HG03039 (cell line): ENCODE measurements around the gene PEX26.

ENCODE experiments used
- ATAC-seq: cut with Tn5 transposase; IDR thresholded peaks from one replicate; pipeline ENCODE4 v1.9.1; 2021; ENCODE audit warnings: mild to moderate bottlenecking, moderate library complexity; ENCODE audit not compliant: unreplicated experiment

Gene PEX26

DNA sequence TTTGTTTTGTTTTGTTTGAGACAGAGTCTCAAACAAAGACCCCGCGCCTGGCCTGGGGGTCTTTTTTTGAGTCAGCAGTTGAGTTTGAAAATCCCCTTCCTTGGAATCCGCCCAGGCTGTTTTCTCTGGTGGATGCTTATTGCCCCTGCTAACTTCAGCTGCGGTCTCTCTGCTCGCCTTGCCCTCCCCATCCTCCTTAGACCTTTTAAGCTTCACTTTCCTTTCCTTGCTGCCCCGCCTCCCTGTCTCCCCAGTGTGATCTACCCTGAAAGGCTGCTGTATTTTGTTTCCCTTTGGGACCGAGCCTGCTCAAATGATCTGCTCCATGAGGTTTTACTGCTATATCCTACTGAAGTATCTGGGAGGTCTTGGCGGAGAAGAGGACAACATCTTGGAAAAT lies 74.7 kb downstream of the PEX26 start:
- ATAC-seq = no peak

GRCh38 chr22:18154821-18155390 lies 77.1 kb downstream of the PEX26 start:
- no peak for ATAC-seq
